GM10266 (cell line): ENCODE measurements around the gene LAIR1.

ENCODE experiments used
- DNase-seq: peaks from one replicate; pipeline ENCODE4 v3.0.0; 2012; ENCODE audit errors: extremely low spot score
- CTCF ChIP-seq: IDR thresholded peaks from 2 replicates; pipeline ENCODE4 v1.5.1; 2012; ENCODE audit warnings: mild to moderate bottlenecking, low read depth; ENCODE audit not compliant: control insufficient read depth, insufficient read depth; ENCODE audit errors: missing control alignments

LAIR1 gene

GRCh38 chr19:54364775-54365257 lies at the start of gene LAIR1:
TSS of gene LAIR1 (minus strand) at chr19:54364931. CDS start at chr19:54364804, 127 bp downstream.
- TF ChIP-seq CTCF = no peak
- no peak for DNase-seq

GRCh38 chr19:54414156-54414555 lies 49.4 kb upstream of the LAIR1 start:
- no peak for TF ChIP-seq CTCF
- DNase-seq = no peak

GRCh38 chr19:54412877-54413276 lies 48.1 kb upstream of the LAIR1 start:
- DNase-seq = no peak
- no peak for TF ChIP-seq CTCF

GRCh38 chr19:54411033-54411432 lies 46.3 kb upstream of the LAIR1 start:
- no peak for TF ChIP-seq CTCF
- DNase-seq = no peak

- no peak for TF ChIP-seq CTCF
- DNase-seq = no peak
These were observed 43.8 kb upstream of the LAIR1 start for GRCh38 chr19:54408456-54409026.

- no peak for DNase-seq
- no peak for TF ChIP-seq CTCF
These were observed 43.0 kb upstream of the LAIR1 start for GRCh38 chr19:54407780-54408179.

GRCh38 chr19:54405628-54406027 lies 40.9 kb upstream of the LAIR1 start:
- no peak for DNase-seq
- TF ChIP-seq CTCF = no peak
